CD4-positive, alpha-beta T cell treated with Interleukin-10 for 1 hour (primary cell): Measurements from ENCODE around the gene HYAL2.

Source experiments
- DNase-seq: peaks from one replicate; pipeline ENCODE4 v3.0.0-alpha.2; 2020

HYAL2 gene

DNA sequence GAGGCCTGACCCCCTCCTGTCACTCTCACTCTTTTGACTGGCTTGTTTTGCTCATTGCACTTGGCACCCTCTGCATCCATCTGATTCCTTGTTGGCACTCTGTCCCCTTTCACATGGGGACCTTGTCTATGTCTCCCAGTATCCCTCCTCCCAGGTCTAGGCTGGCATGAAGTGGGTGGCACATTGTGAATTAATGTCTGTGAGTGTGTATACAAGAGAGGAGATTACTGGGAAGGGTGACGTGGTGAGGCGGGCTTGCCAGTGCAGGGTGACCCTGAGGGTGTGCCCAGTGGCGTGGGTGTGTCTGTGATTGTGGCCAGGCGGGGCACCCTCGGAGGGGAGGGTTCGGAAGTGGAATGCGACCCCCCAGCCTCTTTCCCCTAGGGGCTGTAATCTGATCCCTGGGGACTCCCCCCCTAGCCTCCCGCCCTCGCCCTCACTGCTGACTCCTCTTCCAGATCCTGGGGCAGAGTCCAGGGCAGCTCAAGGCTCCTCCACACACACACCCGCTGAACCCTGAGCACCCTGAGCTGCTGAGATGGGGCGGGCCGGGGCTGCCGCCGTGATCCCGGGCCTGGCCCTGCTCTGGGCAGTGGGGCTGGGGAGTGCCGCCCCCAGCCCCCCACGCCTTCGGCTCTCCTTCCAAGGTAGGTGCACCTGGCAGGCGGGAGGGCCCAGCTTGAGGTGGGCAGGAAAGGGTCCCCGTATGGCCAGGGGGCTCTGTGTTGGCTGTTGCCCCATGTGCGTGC is 53.7 kb downstream of the HYAL2 start, which contains the start of gene SEMA3B:
SEMA3B (plus strand) TSS at position 445 of the 749 bp plus-strand sequence; CDS start at position 539, 94 bp downstream.
- no peak for DNase-seq

- DNase-seq: no peak
These were observed 54.3 kb downstream of the HYAL2 start for GRCh38 chr3:50268276-50268675.
